GM21576 (cell line): Measurements from ENCODE around the gene CHST8.
"Not testable (repeated sequence)": the region's sequence is repeated elsewhere in the genome, so short reads cannot be mapped to it uniquely, and the experiment has no call there.

Source experiments
- ATAC-seq: cut with Tn5 transposase; IDR thresholded peaks from one replicate; pipeline ENCODE4 v1.9.1; 2021; ENCODE audit warnings: mild to moderate bottlenecking, moderate library complexity; ENCODE audit not compliant: unreplicated experiment

Gene CHST8

GRCh38 chr19:33641261-33641660, 19.5 kb downstream of the CHST8 start:
- ATAC-seq = no peak

DNA sequence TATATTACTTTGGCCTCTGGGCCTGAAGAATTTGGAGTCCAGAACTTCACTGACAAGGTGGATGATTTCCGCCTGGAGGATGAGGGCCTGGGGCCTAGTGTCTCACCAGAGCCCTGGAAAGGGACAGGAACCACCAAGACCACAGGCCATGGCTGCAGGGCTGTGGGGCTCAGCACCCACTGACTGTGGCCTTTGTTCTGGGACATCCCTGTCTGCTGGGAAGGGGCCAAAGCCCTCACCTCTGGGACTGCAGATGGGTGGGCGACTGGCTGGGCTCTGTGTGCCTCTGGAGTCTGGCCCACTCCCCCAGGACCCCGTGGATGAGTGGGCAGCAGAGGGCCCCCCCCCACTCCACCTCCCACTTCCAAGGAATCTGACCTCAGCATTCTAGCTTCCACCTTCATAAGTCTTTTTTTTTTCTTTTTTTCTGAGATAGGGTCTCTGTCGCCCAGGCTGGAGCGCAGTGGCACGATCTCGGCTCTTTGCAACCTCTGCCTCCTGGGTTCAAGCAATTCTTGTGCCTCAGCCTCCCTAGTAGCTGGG, 20.3 kb downstream of the CHST8 start:
- ATAC-seq = no peak

DNA sequence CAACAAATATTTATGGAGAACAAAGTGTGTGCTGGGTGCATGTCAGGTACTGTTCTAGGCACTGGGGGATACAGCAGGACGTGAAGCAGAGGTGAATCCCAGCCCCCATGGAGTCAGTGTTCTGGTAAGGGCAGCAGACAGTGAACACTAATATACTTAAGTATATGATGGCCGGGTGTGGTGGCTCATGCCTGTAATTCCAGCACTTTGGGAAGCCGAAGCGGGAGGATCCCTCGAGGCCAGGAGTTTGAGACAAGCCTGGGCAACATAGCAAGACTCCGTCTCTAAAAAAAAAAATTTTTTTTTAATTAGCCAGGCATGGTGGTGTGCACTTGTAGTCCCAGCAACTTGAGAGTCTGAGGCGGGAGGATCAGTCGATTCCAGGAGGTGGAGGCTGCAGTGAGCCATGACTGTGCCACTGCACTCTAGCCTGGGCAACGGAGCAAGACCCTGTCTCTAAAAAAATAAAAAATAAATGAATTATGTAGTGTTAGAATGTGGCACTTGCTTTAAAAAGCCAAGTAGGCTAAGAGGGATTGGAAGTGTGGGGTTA, 22.6 kb downstream of the CHST8 start:
- ATAC-seq = no peak

- no peak for ATAC-seq
Observed at GRCh38 chr19:33646306-33646705, 24.6 kb downstream of the CHST8 start.

- ATAC-seq = no peak
Observed at GRCh38 chr19:33647146-33647545, 25.4 kb downstream of the CHST8 start.

- ATAC-seq = no peak
Observed at GRCh38 chr19:33649627-33650305, 28.0 kb downstream of the CHST8 start.

DNA sequence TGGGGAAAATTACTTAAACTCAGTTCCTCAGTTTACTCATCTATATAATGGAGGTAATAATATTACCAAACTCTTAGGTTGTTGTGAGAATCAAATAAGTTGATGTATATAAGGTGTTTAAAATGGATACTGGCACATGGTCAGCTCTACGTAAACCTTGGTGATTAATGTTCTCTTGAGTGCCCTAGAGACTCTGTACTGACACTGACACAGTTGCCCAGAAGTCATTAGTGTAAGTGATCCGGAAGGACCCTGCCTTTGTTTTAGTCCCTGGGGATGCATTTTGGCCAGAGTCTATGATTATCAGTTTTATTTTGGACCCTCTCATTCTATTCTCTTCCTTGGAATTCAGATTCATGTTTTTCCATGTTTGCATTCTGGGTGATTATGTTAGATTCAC, 31.9 kb downstream of the CHST8 start:
- ATAC-seq = no peak

- no peak for ATAC-seq
Observed at GRCh38 chr19:33654840-33655508, 33.2 kb downstream of the CHST8 start.

- ATAC-seq = no peak
Observed at GRCh38 chr19:33659835-33660234, 38.1 kb downstream of the CHST8 start.

DNA sequence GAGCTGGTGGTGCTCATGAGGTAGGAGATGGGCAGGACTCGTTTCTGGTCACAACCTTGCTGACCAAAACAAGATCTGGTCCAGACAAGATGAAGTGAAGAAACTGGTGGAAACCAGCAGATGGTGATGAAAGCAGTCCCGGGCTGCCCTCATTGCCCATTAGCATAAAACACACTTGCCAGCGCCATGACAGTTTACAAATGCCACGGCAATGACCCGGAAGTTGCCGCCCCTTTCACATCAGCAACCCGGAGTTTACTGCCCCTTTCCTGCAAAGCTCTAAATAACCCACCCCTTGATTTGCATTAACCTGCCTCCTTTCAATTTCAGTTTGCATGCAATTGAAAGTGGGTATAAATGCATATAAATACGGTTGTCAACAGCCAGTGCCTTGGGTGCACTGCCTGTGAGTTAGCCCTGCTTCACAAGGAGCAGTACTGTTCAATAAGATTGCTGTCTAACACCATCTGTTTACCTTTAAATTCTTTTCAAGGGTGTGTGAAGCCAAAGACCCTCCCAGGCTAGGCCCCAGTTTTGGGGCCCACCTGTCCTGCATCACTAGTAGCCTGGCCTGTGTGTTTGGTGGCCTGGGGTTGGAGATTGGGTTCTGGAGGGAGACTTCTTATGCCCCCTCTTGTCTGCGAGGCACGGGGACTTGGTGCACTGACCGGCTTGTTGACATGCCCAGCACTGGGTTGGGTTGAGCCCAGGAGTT, 38.8 kb downstream of the CHST8 start:
- ATAC-seq = no peak

DNA sequence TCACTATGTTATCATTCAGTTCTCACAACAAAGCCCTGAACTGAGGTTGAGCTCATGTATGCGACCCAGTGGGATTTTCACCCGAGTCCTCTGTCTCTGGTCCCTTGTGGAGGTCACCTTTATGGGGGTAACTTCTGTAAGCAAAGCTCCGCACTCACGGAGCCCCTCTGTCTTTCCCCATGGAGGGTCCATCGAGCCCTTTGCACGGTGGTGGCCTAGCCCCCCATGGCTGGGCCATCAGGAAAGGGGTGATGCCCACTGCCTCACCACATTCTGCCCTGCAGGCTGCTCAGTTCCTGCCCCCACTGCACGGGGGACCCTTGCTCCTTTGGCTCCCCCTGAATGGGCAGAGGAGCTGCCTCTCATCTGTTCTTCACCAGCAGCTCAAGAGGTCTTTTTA, 39.6 kb downstream of the CHST8 start:
- no peak for ATAC-seq

- no peak for ATAC-seq
Observed at GRCh38 chr19:33662391-33663092, 40.8 kb downstream of the CHST8 start.

- ATAC-seq = not testable (repeated sequence)
Observed at GRCh38 chr19:33663316-33663715, 41.6 kb downstream of the CHST8 start.

- ATAC-seq = no peak
Observed at GRCh38 chr19:33664744-33665143, 43.0 kb downstream of the CHST8 start.

GRCh38 chr19:33665776-33666595, 44.2 kb downstream of the CHST8 start:
- no peak for ATAC-seq

- ATAC-seq = no peak
Observed at GRCh38 chr19:33667141-33667650, 45.4 kb downstream of the CHST8 start.

- ATAC-seq = no peak
Observed at GRCh38 chr19:33667881-33668280, 46.1 kb downstream of the CHST8 start.

DNA sequence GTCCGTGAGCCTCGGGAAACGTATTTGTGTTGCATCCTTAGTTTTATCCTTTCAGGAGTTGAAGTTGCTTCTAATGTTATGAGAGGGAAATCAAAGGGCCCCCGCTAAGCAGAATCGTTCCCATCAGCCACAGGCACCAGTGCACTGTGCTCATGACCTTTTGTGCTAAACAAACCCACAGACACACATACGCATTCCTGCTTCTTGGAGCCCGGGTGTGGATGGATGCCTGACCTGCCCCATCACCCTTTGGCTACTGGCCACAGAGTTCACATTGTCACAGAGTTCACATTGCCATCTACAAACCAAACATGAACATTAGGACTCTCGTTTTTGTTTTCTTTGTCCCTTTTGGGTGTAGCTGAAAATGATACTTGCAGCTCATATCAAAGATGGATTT, 47.2 kb downstream of the CHST8 start:
- no peak for ATAC-seq

DNA sequence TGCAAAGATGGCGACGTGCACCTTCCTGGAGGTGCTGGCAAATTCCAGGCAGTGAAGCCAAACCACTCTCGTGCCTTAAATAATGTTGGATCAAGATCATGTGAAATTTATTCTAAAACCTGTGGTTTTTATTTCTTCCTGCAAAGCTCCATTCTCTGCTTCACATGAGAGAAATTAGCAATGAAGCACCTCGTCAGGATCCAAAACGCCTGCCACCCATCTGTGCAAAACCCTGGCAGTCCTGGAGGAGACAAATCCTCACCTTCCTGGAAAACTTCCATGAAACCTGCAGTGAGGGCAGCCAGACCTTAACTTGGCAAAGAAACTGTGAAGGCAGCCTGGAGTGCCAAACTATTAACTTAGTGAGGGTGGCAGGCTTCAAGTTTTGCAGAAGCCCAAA, 47.6 kb downstream of the CHST8 start:
- no peak for ATAC-seq

DNA sequence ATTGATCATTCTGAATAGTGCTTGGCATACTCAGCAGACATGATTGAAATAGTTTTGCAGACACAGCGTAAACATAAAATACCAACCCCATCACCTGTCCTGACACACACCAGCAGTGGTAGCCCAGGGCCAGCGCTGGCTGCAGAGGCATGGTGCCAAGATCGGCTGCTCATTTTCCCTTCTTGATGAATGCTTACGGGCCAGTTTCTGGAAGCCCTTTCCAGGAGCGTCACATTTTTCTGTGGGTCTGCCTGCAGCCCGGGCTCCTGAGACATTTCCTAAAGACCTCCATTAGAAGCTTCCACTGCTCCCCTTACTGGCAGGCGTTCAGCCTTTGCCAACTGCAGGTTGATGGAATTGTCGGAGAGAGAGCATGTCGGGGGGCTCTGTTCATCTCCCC, 48.6 kb downstream of the CHST8 start:
- no peak for ATAC-seq
